AG09309 (cell line): ENCODE results near the gene STUM.

Source experiments
- DNase-seq: peaks from one replicate; pipeline ENCODE4 v3.0.0-alpha.2; 2010; ENCODE audit warnings: low read depth
- H3K4me3 ChIP-seq: 2 replicates; pipeline ENCODE4 v1.5.1; 2011; ENCODE audit warnings: mild to moderate bottlenecking, low read depth, low read length, moderate library complexity; ENCODE audit not compliant: control insufficient read depth
- CTCF ChIP-seq: IDR thresholded peaks from 2 replicates; pipeline ENCODE4 v1.5.1; 2011; ENCODE audit warnings: mild to moderate bottlenecking, low read depth, low read length, inconsistent platforms; ENCODE audit not compliant: insufficient read depth, control insufficient read depth; ENCODE audit errors: missing control alignments

Gene STUM

GRCh38 chr1:226568077-226568831 lies 19.7 kb downstream of the STUM start:
- no peak for DNase-seq
- no peak overlapping the region for H3K4me3 ChIP-seq
- peak; percentile 34 for TF ChIP-seq CTCF

- DNase-seq = no peak
- no peak for TF ChIP-seq CTCF
- H3K4me3 ChIP-seq = no peak overlapping the region
Observed at GRCh38 chr1:226568975-226569741, 20.6 kb downstream of the STUM start.

- no peak for DNase-seq
- TF ChIP-seq CTCF = no peak
- H3K4me3 ChIP-seq = no peak overlapping the region
Observed at GRCh38 chr1:226569879-226570547, 21.4 kb downstream of the STUM start.

GRCh38 chr1:226571893-226572292 lies 23.3 kb downstream of the STUM start:
- TF ChIP-seq CTCF = no peak
- H3K4me3 ChIP-seq = no peak overlapping the region
- DNase-seq = no peak

- DNase-seq = no peak
- TF ChIP-seq CTCF = no peak
- no peak overlapping the region for H3K4me3 ChIP-seq
Observed at GRCh38 chr1:226572325-226572726, 23.8 kb downstream of the STUM start.

- no peak for DNase-seq
- H3K4me3 ChIP-seq = no peak overlapping the region
- TF ChIP-seq CTCF = no peak
Observed at GRCh38 chr1:226574044-226574443, 25.5 kb downstream of the STUM start.
